ENCODE results near the gene COL25A1.

The COL25A1 gene

DNA sequence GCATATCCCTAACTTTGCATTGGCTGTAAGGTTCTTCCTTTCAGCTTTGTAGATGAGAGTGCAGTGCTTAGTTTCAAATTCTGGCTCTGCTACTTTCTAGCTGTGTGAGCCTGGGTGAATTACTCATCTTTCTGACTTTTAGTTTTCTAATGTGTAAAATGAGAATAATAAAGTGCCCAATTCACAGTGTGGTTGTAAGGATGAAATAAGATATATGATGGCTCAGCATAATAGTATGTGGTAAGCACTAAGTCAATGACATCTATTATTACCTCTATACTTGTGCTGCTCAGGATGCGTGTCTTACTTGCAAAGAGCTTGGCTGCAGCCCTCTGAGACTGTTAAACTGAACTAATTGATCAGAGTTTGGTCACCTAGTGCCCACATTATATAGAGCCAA, 509.0 kb downstream of the COL25A1 start:
- H3K4me1 ChIP-seq (ENCODE audit: control insufficient read depth in 5 of 5, insufficient read depth in 5 of 5, low read length in 5 of 5), result peaks cover 0 to 30% (median 19%) of the 10 kb centered on the region in 5 donors
- no peak overlapping the region for H3K27ac ChIP-seq (ENCODE audit: low read depth, low read length)
- no peaks in the 10 kb centered on the region for H3K27me3 ChIP-seq (ENCODE audit: control insufficient read depth in 5 of 5, insufficient read depth in 4 of 5, low read length in 5 of 5)
- H3K36me3 ChIP-seq (ENCODE audit: control insufficient read depth in 5 of 5, insufficient read depth in 5 of 5, low read length in 5 of 5), result no peaks in the 10 kb centered on the region
- H3K9me3 ChIP-seq (ENCODE audit: control insufficient read depth in 5 of 5, low read length in 5 of 5), result no peaks in the 10 kb centered on the region
- no peak overlapping the region for H3K9ac ChIP-seq (ENCODE audit: low read length in 5 of 5)
- no peak overlapping the region for H3K4me3 ChIP-seq (ENCODE audit: low read depth in 1 of 5, low read length in 5 of 5)

DNA sequence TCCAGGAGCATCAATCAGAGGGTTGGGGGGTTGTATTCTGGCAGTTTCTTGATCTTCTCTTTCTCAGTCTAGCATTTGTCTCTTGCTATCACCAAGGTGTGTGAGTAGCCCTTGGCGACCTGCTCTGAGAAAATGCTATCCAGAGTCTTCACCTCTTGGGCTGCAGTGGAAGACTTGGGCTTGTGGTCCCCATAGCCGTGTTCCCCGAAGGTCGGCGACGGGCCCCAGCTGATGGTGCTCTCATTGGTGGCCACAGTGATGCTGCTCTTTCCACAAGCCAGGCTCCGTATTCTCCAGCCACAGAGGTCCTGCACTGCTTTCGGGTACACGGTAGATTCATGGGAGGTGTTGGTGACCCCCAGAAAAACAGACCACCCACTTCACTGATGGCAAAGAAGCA, 513.7 kb downstream of the COL25A1 start:
- no peak overlapping the region for H3K27ac ChIP-seq (ENCODE audit: low read depth, low read length)
- H3K4me3 ChIP-seq (ENCODE audit: low read depth in 1 of 5, low read length in 5 of 5), result no peak overlapping the region
- H3K27me3 ChIP-seq (ENCODE audit: control insufficient read depth in 5 of 5, insufficient read depth in 4 of 5, low read length in 5 of 5), result no peaks in the 10 kb centered on the region
- no peaks in the 10 kb centered on the region for H3K9me3 ChIP-seq (ENCODE audit: control insufficient read depth in 5 of 5, low read length in 5 of 5)
- H3K36me3 ChIP-seq (ENCODE audit: control insufficient read depth in 5 of 5, insufficient read depth in 5 of 5, low read length in 5 of 5), result no peaks in the 10 kb centered on the region
- H3K9ac ChIP-seq (ENCODE audit: low read length in 5 of 5), result no peak overlapping the region
- peaks cover 0 to 6% (median 3%) of the 10 kb centered on the region in 5 donors for H3K4me1 ChIP-seq (ENCODE audit: control insufficient read depth in 5 of 5, insufficient read depth in 5 of 5, low read length in 5 of 5)

DNA sequence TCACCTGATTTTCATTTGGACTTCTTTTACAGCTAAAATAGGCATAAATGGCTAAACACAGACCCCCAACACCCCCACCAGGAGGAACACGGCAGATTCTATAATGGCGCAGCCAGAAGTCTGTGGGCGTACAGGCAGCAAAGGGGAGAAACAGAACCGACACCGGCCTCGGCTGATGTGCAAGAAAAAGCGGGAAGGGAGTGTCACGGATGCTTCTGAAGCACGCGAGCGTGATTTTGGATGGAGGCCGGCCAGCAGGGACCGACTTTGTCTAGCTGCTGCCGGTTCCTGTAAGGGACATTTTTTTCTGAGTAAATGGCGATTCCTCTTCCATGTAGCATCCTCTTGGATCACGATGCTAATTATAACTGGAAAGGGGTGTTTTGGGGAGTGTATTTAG, 514.7 kb downstream of the COL25A1 start:
- no peak overlapping the region for H3K9ac ChIP-seq (ENCODE audit: low read length in 5 of 5)
- no peaks in the 10 kb centered on the region for H3K4me1 ChIP-seq (ENCODE audit: control insufficient read depth in 5 of 5, insufficient read depth in 5 of 5, low read length in 5 of 5)
- H3K9me3 ChIP-seq (ENCODE audit: control insufficient read depth in 5 of 5, low read length in 5 of 5), result no peaks in the 10 kb centered on the region
- H3K27me3 ChIP-seq (ENCODE audit: control insufficient read depth in 5 of 5, insufficient read depth in 4 of 5, low read length in 5 of 5), result no peaks in the 10 kb centered on the region
- no peaks in the 10 kb centered on the region for H3K36me3 ChIP-seq (ENCODE audit: control insufficient read depth in 5 of 5, insufficient read depth in 5 of 5, low read length in 5 of 5)
- H3K4me3 ChIP-seq (ENCODE audit: low read depth in 1 of 5, low read length in 5 of 5), result no peak overlapping the region
- no peak overlapping the region for H3K27ac ChIP-seq (ENCODE audit: low read depth, low read length)

DNA sequence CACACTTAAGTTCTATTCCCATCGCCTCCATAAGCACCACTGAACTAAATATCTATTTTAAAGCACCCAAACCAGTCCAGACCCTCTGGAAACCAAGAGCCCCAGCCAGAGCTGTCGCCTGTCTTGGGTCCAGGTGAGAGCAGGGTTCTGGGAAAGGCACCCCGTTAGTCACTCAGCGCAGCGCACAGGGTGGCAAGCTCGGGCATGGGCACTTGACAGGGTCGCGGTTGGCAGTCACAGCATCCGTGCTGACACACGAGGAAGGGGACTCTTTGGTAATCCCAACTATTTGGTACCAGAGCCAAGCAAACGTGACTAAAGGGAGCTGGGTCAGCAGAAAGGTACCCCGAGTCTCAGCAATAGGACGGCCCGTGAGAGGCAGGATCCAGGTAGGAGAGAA, 515.4 kb downstream of the COL25A1 start:
- no peaks in the 10 kb centered on the region for H3K27me3 ChIP-seq (ENCODE audit: control insufficient read depth in 5 of 5, insufficient read depth in 4 of 5, low read length in 5 of 5)
- H3K27ac ChIP-seq (ENCODE audit: low read depth, low read length), result no peak overlapping the region
- no peaks in the 10 kb centered on the region for H3K9me3 ChIP-seq (ENCODE audit: control insufficient read depth in 5 of 5, low read length in 5 of 5)
- no peak overlapping the region for H3K4me3 ChIP-seq (ENCODE audit: low read depth in 1 of 5, low read length in 5 of 5)
- no peaks in the 10 kb centered on the region for H3K4me1 ChIP-seq (ENCODE audit: control insufficient read depth in 5 of 5, insufficient read depth in 5 of 5, low read length in 5 of 5)
- no peak overlapping the region for H3K9ac ChIP-seq (ENCODE audit: low read length in 5 of 5)
- H3K36me3 ChIP-seq (ENCODE audit: control insufficient read depth in 5 of 5, insufficient read depth in 5 of 5, low read length in 5 of 5), result no peaks in the 10 kb centered on the region

DNA sequence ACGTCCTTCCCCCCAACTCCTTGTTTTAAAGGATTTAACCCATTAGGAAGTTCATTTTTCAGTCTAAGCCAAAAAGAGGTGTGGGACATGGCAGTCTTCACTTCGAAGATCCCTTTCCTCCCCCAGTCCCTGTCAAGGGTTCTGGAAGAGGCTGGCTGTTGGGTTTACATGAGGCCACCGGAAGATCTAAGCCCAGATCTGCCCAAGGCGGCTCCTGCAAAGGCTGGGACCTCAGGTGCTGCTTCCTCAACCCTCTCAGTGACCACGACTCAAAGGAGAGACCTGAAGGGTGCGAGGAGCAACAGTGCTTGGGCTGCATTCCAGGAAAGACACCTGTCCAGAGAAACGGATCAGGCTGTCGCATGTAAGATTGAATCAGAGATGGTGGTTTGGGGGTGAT, 516.1 kb downstream of the COL25A1 start:
- H3K4me3 ChIP-seq (ENCODE audit: low read depth in 1 of 5, low read length in 5 of 5), result no peak overlapping the region
- H3K27me3 ChIP-seq (ENCODE audit: control insufficient read depth in 5 of 5, insufficient read depth in 4 of 5, low read length in 5 of 5), result no peaks in the 10 kb centered on the region
- H3K27ac ChIP-seq (ENCODE audit: low read depth, low read length), result no peak overlapping the region
- H3K9ac ChIP-seq (ENCODE audit: low read length in 5 of 5), result no peak overlapping the region
- no peaks in the 10 kb centered on the region for H3K9me3 ChIP-seq (ENCODE audit: control insufficient read depth in 5 of 5, low read length in 5 of 5)
- no peaks in the 10 kb centered on the region for H3K36me3 ChIP-seq (ENCODE audit: control insufficient read depth in 5 of 5, insufficient read depth in 5 of 5, low read length in 5 of 5)
- H3K4me1 ChIP-seq (ENCODE audit: control insufficient read depth in 5 of 5, insufficient read depth in 5 of 5, low read length in 5 of 5), result no peaks in the 10 kb centered on the region

DNA sequence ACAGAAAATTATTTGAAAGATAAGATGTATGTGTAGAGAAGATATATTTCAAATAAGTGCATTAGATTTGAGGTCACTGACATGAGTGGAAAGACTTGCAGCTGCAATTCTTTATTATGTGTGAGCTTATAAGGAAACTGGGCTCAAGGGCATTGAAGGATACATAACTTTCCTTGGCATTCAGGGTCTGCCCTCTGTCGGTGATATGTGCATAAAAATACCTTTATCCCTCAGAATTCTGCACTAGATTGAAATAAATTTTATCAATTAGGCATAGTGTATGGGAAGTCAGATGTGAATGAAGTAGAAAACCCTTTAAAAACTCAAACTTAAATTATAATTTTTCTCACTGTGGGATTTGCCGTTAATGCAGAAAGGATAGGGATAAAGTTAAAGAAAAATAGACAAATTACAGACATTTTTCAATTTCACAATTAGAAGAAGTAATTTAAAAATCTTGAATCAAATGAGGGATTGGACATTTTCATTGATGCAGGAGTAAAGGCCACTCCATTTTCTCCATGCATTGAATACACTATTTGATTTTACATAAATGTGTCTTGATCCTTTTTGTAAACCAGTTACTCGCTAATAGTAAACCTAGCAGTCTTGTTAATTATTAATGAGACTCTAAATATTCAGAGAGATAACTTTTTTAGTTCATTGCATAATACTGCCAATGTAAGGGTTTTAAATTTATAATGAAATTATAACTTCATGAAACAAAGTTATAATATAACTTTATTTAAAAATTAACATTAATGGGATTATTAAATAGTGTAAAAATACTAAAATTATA, 518.6 kb downstream of the COL25A1 start:
- no peak overlapping the region for H3K4me3 ChIP-seq (ENCODE audit: low read depth in 1 of 5, low read length in 5 of 5)
- no peak overlapping the region for H3K27ac ChIP-seq (ENCODE audit: low read depth, low read length)
- H3K36me3 ChIP-seq (ENCODE audit: control insufficient read depth in 5 of 5, insufficient read depth in 5 of 5, low read length in 5 of 5), result no peaks in the 10 kb centered on the region
- H3K27me3 ChIP-seq (ENCODE audit: control insufficient read depth in 5 of 5, insufficient read depth in 4 of 5, low read length in 5 of 5), result no peaks in the 10 kb centered on the region
- H3K9ac ChIP-seq (ENCODE audit: low read length in 5 of 5), result no peak overlapping the region
- no peaks in the 10 kb centered on the region for H3K9me3 ChIP-seq (ENCODE audit: control insufficient read depth in 5 of 5, low read length in 5 of 5)
- peaks cover 0 to 4% (median 3%) of the 10 kb centered on the region in 5 donors for H3K4me1 ChIP-seq (ENCODE audit: control insufficient read depth in 5 of 5, insufficient read depth in 5 of 5, low read length in 5 of 5)

DNA sequence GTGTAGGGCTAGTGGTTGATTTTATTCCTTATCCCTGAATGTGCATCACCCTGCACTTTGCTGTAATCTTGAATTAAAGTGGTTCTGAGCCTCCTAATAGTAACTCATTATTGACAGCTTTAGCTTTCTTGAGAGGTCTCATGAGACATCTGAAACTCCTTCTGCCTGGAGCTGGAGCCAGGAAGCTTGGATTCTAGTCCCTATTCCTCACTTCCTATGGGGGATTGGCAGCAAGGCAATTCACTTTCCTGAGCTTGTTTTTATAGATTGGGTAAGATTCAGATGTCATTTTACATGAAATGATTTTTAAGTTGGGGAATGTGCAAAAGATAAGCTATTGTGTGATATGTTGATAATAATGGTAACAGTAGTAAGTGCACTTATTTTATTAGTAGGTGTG, 522.5 kb downstream of the COL25A1 start:
- Histone ChIP-seq H3K36me3 (ENCODE audit: control insufficient read depth in 5 of 5, insufficient read depth in 5 of 5, low read length in 5 of 5) (no peaks in the 10 kb centered on the region), H3K9ac (ENCODE audit: low read length in 5 of 5) (no peak overlapping the region), H3K9me3 (ENCODE audit: control insufficient read depth in 5 of 5, low read length in 5 of 5) (no peaks in the 10 kb centered on the region), H3K27ac (ENCODE audit: low read depth, low read length) (no peak overlapping the region), H3K27me3 (ENCODE audit: control insufficient read depth in 5 of 5, insufficient read depth in 4 of 5, low read length in 5 of 5) (no peaks in the 10 kb centered on the region), H3K4me3 (ENCODE audit: low read depth in 1 of 5, low read length in 5 of 5) (no peak overlapping the region), H3K4me1 (ENCODE audit: control insufficient read depth in 5 of 5, insufficient read depth in 5 of 5, low read length in 5 of 5) (peaks cover 3 to 6% (median 4%) of the 10 kb centered on the region in 5 donors)

DNA sequence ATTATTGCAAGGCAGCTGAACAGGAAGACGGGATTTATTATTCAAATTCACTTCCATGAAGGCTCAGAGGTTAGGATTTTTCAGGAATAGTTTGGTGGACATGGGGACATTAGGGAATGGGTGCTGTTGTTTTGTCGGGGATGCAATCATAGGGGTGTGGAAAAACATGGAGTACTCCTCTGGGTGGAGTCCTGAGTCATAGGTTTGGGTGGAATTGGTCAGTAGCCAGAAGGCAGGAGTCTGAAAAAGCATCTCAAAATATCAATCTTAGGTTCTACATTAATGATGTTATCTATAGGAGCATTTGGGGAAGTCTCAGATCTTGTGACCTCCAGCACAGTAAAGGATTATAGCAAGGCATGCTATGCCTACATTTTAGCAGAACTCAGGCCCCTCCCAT, 525.1 kb downstream of the COL25A1 start:
- H3K36me3 ChIP-seq (ENCODE audit: control insufficient read depth in 5 of 5, insufficient read depth in 5 of 5, low read length in 5 of 5), result no peaks in the 10 kb centered on the region

DNA sequence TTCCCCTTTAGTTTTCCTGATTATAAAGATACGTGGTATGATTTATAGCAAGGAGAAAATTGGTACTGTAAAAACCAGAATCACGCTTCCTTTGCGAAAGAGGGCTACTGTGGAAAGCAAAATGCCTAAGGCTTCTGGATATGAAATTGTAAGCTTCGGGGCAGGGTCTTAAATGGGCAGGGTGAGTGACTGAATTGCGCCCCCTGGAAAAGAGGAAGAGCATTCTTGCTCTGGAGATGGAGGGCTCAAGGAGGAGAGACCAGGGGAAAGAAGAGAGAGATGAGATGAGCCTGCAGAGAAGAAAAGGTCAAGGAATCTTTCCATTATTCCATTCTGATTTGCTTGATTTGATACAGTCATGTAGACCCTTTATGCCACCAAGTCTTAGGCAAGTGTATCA, 526.5 kb downstream of the COL25A1 start:
- no peak overlapping the region for H3K4me3 ChIP-seq (ENCODE audit: low read depth in 1 of 5, low read length in 5 of 5)
- H3K9ac ChIP-seq (ENCODE audit: low read length in 5 of 5), result no peak overlapping the region
- H3K36me3 ChIP-seq (ENCODE audit: control insufficient read depth in 5 of 5, insufficient read depth in 5 of 5, low read length in 5 of 5), result no peaks in the 10 kb centered on the region
- H3K4me1 ChIP-seq (ENCODE audit: control insufficient read depth in 5 of 5, insufficient read depth in 5 of 5, low read length in 5 of 5), result peaks cover 3 to 10% (median 4%) of the 10 kb centered on the region in 5 donors
- H3K27me3 ChIP-seq (ENCODE audit: control insufficient read depth in 5 of 5, insufficient read depth in 4 of 5, low read length in 5 of 5), result no peaks in the 10 kb centered on the region
- H3K27ac ChIP-seq (ENCODE audit: low read depth, low read length), result no peak overlapping the region
- no peaks in the 10 kb centered on the region for H3K9me3 ChIP-seq (ENCODE audit: control insufficient read depth in 5 of 5, low read length in 5 of 5)

More for the DNA sequence above, 525.1 kb downstream of the COL25A1 start:
- no peak overlapping the region for H3K27ac ChIP-seq (ENCODE audit: low read depth, low read length)
- H3K9me3 ChIP-seq (ENCODE audit: control insufficient read depth in 5 of 5, low read length in 5 of 5), result no peaks in the 10 kb centered on the region
- peaks cover 3 to 10% (median 4%) of the 10 kb centered on the region in 5 donors for H3K4me1 ChIP-seq (ENCODE audit: control insufficient read depth in 5 of 5, insufficient read depth in 5 of 5, low read length in 5 of 5)
- no peaks in the 10 kb centered on the region for H3K27me3 ChIP-seq (ENCODE audit: control insufficient read depth in 5 of 5, insufficient read depth in 4 of 5, low read length in 5 of 5)
- no peak overlapping the region for H3K4me3 ChIP-seq (ENCODE audit: low read depth in 1 of 5, low read length in 5 of 5)
- H3K9ac ChIP-seq (ENCODE audit: low read length in 5 of 5), result no peak overlapping the region

DNA sequence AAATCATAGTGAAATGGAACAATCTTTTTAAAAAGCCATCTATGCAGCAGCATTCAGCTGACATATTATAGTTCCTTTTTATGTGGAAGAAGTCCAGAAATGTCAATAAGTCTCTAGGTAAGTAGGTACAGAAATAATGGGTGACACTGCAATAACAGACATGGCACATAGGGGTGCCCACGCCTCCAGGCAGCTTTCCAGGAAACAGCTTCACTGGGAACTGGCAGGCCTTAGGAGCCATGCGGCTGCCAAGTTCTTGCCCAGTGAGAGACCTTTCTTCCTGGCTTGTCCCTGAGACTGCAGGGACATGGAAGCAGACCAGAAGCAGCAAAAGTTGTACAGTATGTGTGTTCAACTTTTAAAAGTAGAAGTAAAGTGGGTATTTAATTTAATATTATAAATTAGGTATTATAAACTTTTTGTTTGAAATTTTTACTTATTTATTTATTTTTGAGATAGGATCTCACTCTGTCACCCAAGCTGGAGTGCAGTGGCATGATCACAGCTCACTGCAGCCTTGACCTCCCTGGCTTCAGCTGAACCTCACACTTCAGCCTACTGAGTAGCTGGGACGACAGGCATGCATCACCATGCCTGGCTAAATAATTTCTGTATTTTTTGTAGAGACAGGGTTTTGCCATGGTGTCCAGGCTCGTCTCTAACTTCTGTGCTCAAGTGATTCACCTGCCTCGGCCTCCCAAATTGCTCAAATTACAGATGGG, 527.5 kb downstream of the COL25A1 start:
- Histone ChIP-seq H3K9me3 (ENCODE audit: control insufficient read depth in 5 of 5, low read length in 5 of 5) (no peaks in the 10 kb centered on the region), H3K27ac (ENCODE audit: low read depth, low read length) (no peak overlapping the region), H3K4me3 (ENCODE audit: low read depth in 1 of 5, low read length in 5 of 5) (no peak overlapping the region), H3K36me3 (ENCODE audit: control insufficient read depth in 5 of 5, insufficient read depth in 5 of 5, low read length in 5 of 5) (no peaks in the 10 kb centered on the region), H3K9ac (ENCODE audit: low read length in 5 of 5) (no peak overlapping the region), H3K4me1 (ENCODE audit: control insufficient read depth in 5 of 5, insufficient read depth in 5 of 5, low read length in 5 of 5) (peaks cover 2 to 8% (median 3%) of the 10 kb centered on the region in 5 donors), H3K27me3 (ENCODE audit: control insufficient read depth in 5 of 5, insufficient read depth in 4 of 5, low read length in 5 of 5) (no peaks in the 10 kb centered on the region)

Data from subcutaneous abdominal adipose tissue (tissue), 5 donors.